ENCODE measurements around the gene SPAG9. TPM values are rescaled to one million over a fixed set of nuclear protein-coding genes. Genes with fewer than 3 reads are reported as not detected.

SPAG9 gene
- total RNA-seq, 1 experiment from 2014 or later = 144 TPM

GRCh38 chr17:51165680-51166197 is 45.1 kb upstream of the SPAG9 start:
- intact Hi-C loops (cut with micrococcal nuclease; ENCODE audit: unreplicated experiment) (no loop called here), in situ Hi-C loops (cut with HindIII; ENCODE audit: low pct_unique_long_range_greater_than_20kb, low sequenced_read_pairs) (no loop called here)
- H3K27ac ChIP-seq (ENCODE audit: low read length) = peak overlapping the region; percentile 89
- TF ChIP-seq TCF7L2 (IDR thresholded peaks at IDR 0.05; ENCODE audit: low read depth, low read length) (no peak), SIN3A (IDR thresholded peaks at IDR 0.05; ENCODE audit: borderline replicate concordance, insufficient read depth, low read depth, low read length) (0 out of 2 replicates have a peak, but pooled peaks have one; percentile 48)
- TF ChIP-seq, protein P1, sequence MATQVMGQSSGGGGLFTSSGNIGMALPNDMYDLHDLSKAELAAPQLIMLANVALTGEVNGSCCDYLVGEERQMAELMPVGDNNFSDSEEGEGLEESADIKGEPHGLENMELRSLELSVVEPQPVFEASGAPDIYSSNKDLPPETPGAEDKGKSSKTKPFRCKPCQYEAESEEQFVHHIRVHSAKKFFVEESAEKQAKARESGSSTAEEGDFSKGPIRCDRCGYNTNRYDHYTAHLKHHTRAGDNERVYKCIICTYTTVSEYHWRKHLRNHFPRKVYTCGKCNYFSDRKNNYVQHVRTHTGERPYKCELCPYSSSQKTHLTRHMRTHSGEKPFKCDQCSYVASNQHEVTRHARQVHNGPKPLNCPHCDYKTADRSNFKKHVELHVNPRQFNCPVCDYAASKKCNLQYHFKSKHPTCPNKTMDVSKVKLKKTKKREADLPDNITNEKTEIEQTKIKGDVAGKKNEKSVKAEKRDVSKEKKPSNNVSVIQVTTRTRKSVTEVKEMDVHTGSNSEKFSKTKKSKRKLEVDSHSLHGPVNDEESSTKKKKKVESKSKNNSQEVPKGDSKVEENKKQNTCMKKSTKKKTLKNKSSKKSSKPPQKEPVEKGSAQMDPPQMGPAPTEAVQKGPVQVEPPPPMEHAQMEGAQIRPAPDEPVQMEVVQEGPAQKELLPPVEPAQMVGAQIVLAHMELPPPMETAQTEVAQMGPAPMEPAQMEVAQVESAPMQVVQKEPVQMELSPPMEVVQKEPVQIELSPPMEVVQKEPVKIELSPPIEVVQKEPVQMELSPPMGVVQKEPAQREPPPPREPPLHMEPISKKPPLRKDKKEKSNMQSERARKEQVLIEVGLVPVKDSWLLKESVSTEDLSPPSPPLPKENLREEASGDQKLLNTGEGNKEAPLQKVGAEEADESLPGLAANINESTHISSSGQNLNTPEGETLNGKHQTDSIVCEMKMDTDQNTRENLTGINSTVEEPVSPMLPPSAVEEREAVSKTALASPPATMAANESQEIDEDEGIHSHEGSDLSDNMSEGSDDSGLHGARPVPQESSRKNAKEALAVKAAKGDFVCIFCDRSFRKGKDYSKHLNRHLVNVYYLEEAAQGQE (IDR thresholded peaks at IDR 0.05; ENCODE audit: insufficient read depth in 1 of 2, low read depth in 2 of 2, low read length in 1 of 2) = no peak
- POLR2A ChIA-PET = interaction anchor here (1.6 kb wide), 1 partner anchor 26 kb away, joined by 3 read pairs; no protein-coding TSS in a partner anchor
- CTCF ChIA-PET = interaction anchor here (0.6 kb wide), 2 partner anchors 61 to 97 kb away, joined by 3 read pairs; no protein-coding TSS in a partner anchor
- ATAC-seq (peak; percentile 63), DNase-seq (ENCODE audit: low read depth, low spot score) (no peak)
- no peaks in the 10 kb centered on the region for H3K27me3 ChIP-seq (ENCODE audit: control insufficient read depth, insufficient read depth, low read length)
- H3K9me3 ChIP-seq (ENCODE audit: control insufficient read depth, insufficient read depth, low read depth, low read length) = no peaks in the 10 kb centered on the region
- BruUV-seq (replicated peaks) = no TSS peak
- H3K4me1 ChIP-seq (ENCODE audit: control insufficient read depth, insufficient read depth, low read length) = peaks cover 11% of the 10 kb centered on the region
- H3K36me3 ChIP-seq (ENCODE audit: control insufficient read depth, insufficient read depth, low read length) = peaks cover 21% of the 10 kb centered on the region
- peak overlapping the region; percentile 71 to 93 for H3K4me3 ChIP-seq (ENCODE audit: low read depth in 2 of 2, low read length in 2 of 2)

- H3K27me3 ChIP-seq (ENCODE audit: control insufficient read depth, insufficient read depth, low read length) = no peaks in the 10 kb centered on the region
- H3K4me3 ChIP-seq (ENCODE audit: low read depth in 2 of 2, low read length in 2 of 2) = peak overlapping the region; percentile 71 to 93
- no TSS peak for BruUV-seq (replicated peaks)
- H3K36me3 ChIP-seq (ENCODE audit: control insufficient read depth, insufficient read depth, low read length) = peaks cover 24% of the 10 kb centered on the region
- no peak for DNase-seq (ENCODE audit: low read depth, low spot score)
- ATAC-seq = peak; percentile 56
- TF ChIP-seq SIN3A (IDR thresholded peaks at IDR 0.05; ENCODE audit: borderline replicate concordance, insufficient read depth, low read depth, low read length) (0 out of 2 replicates have a peak, but pooled peaks have one; percentile 25), TCF7L2 (IDR thresholded peaks at IDR 0.05; ENCODE audit: low read depth, low read length) (no peak)
- CTCF ChIA-PET = interaction anchor here (0.6 kb wide), 1 partner anchor 61 kb away, joined by 3 read pairs; no protein-coding TSS in a partner anchor
- in situ Hi-C loops (cut with HindIII; ENCODE audit: low pct_unique_long_range_greater_than_20kb, low sequenced_read_pairs) = no loop called here
- intact Hi-C loops (cut with micrococcal nuclease; ENCODE audit: unreplicated experiment) = no loop called here
- H3K9me3 ChIP-seq (ENCODE audit: control insufficient read depth, insufficient read depth, low read depth, low read length) = no peaks in the 10 kb centered on the region
- peak overlapping the region; percentile 89 for H3K27ac ChIP-seq (ENCODE audit: low read length)
- POLR2A ChIA-PET = interaction anchor here (0.6 to 1.6 kb wide), 4 partner anchors 12 to 554 kb away, joined by 3 to 5 read pairs (median 4); no protein-coding TSS in a partner anchor
- peaks cover 11% of the 10 kb centered on the region for H3K4me1 ChIP-seq (ENCODE audit: control insufficient read depth, insufficient read depth, low read length)
These were observed 44.4 kb upstream of the SPAG9 start for GRCh38 chr17:51164911-51165679.

- CTCF ChIA-PET = no interaction called here
- no peak overlapping the region for H3K4me3 ChIP-seq (ENCODE audit: low read depth in 2 of 2, low read length in 2 of 2)
- no peak for ATAC-seq
- in situ Hi-C loops (cut with HindIII; ENCODE audit: low pct_unique_long_range_greater_than_20kb, low sequenced_read_pairs) (no loop called here), intact Hi-C loops (cut with micrococcal nuclease; ENCODE audit: unreplicated experiment) (no loop called here)
- H3K4me1 ChIP-seq (ENCODE audit: control insufficient read depth, insufficient read depth, low read length) = peaks cover 11% of the 10 kb centered on the region
- DNase-seq (ENCODE audit: low read depth, low spot score) = no peak
- H3K9me3 ChIP-seq (ENCODE audit: control insufficient read depth, insufficient read depth, low read depth, low read length) = no peaks in the 10 kb centered on the region
- POLR2A ChIA-PET = no interaction called here
- TSS peak; percentile 37 for BruUV-seq (replicated peaks)
- no peaks in the 10 kb centered on the region for H3K27me3 ChIP-seq (ENCODE audit: control insufficient read depth, insufficient read depth, low read length)
- no peak overlapping the region for H3K27ac ChIP-seq (ENCODE audit: low read length)
- no peak for TF ChIP-seq TCF7L2 (IDR thresholded peaks at IDR 0.05; ENCODE audit: low read depth, low read length)
- TF ChIP-seq, protein P1 (IDR thresholded peaks at IDR 0.05; ENCODE audit: insufficient read depth in 1 of 2, low read depth in 2 of 2, low read length in 1 of 2) = no peak
- no peak for TF ChIP-seq POLR2AphosphoS5 (IDR thresholded peaks at IDR 0.05; ENCODE audit: low read depth, low read length)
- no peak for TF ChIP-seq SIN3A (IDR thresholded peaks at IDR 0.05; ENCODE audit: borderline replicate concordance, insufficient read depth, low read depth, low read length)
- no peak for TF ChIP-seq CTCF (IDR thresholded peaks at IDR 0.05)
- H3K36me3 ChIP-seq (ENCODE audit: control insufficient read depth, insufficient read depth, low read length) = peaks cover 30% of the 10 kb centered on the region
These were observed 40.9 kb upstream of the SPAG9 start for GRCh38 chr17:51161541-51161940.

Data from Panc1 (cell line).